HG03095 (cell line): ENCODE data around the gene ARHGEF4.
"Not testable (repeated sequence)": the region's sequence is repeated elsewhere in the genome, so short reads cannot be mapped to it uniquely, and the experiment has no call there.

Source experiments
- ATAC-seq: cut with Tn5 transposase; IDR thresholded peaks from one replicate; pipeline ENCODE4 v1.9.1; 2021; ENCODE audit warnings: moderate library complexity; ENCODE audit not compliant: unreplicated experiment

ARHGEF4 gene

DNA sequence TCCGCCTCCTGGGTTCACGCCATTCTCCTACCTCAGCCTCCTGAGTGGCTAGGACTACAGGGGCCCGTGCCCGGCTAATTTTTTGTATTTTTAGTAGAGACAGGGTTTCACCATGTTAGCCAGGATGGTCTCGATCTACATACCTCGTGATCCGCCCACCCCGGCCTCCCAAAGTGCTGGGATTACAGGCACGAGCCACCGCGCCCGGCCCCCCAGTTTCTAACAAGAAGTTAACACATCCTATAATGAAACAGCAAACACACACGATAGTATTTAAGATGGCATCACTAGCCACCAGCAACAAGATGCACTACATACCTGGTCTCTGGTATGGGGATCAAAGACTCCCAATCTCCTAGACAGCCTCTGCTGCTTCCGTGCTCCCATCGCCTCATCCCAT lies 238.9 kb downstream of the ARHGEF4 start:
- ATAC-seq, result not testable (repeated sequence)

GRCh38 chr2:131076707-131077106 lies 240.0 kb downstream of the ARHGEF4 start:
- ATAC-seq, result no peak

DNA sequence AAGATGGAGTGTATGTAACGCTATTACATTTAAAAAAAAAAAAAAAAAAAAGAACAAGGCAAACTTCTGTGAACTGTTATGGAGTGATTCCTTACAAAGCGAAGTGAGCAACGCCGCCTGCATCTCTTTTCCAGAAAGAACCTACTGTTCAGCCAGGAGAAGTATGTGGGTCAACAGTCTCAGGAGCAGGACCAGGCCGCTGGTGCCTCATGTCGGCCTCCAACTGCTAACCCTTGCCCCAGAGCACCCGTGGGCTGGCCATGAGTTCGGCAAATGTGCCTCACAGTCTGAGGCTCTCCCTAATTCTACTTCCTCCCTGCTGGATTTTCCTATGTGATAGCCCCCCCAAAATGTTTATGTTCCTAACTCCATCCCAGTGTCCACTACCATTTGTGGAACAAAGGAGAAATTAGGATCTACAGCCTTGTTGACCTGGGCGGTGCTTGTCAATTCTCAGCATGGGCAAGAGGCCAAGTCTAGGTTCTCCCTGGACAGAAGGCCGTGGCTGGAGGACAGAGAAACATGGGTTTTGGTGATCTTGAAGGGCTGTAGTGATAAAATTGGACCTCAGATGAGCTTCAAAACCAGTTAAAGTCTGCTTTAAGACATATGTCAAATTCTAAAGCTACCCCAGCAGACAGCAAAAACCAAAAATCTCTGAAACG lies 240.6 kb downstream of the ARHGEF4 start:
- ATAC-seq, result no peak

DNA sequence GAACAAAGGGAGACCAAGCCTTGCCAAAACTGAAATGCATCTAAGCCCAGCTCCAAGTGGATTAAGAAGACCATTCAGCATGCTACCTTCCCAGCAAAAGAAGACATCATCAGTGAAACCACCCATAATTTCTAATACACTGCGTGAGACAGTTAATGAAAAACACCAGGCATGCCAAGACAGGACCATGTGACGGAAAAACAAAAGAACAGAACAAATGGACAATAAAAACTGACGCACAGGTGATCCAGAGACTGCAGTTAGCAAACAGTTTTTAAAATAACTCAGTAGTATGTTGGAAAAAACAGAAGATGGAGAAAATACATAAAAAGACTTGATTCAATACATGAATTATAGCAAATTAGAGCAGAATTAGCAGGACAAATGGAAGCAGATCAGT lies 241.3 kb downstream of the ARHGEF4 start:
- ATAC-seq, result no peak

DNA sequence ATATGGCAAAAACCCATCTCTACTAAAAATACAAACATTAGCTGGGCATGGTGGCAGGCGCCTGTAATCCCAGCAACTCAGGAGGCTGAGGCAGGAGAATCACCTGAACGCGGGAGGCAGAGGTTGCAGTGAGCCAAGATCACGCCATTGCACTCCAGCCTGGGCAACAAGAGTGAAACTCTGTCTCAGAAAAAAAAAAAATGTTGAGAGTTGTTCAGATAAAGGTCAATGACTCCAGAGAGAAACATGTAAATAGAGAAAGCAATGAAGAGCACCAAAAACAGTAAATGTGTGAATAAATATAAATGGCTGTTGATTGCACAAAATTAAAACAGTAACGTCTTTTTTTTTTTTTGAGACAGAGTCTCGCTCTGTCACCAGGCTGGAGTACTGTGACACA lies 243.2 kb downstream of the ARHGEF4 start:
- ATAC-seq, result not testable (repeated sequence)

DNA sequence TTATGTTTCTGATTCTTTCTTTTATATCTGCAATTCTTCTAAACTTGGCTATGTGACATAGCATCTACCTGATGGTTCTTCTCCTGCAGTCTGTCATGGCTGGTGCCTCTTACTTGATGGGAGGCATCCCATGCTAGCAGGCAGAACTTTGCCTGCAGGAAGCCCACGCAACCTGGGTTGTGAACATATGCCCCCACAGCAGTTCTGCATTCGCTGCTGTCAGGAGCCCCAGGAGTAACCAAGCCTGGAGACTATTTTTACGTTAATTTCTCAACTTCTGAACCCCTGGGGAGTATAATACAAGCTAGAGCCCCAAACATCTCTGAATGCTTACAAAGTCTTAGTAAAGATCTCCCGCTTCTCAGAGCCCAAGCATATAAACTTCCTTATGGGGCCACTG lies 244.5 kb downstream of the ARHGEF4 start:
- no peak for ATAC-seq

- no peak for ATAC-seq
These were observed 248.9 kb downstream of the ARHGEF4 start for GRCh38 chr2:131085646-131086045.

DNA sequence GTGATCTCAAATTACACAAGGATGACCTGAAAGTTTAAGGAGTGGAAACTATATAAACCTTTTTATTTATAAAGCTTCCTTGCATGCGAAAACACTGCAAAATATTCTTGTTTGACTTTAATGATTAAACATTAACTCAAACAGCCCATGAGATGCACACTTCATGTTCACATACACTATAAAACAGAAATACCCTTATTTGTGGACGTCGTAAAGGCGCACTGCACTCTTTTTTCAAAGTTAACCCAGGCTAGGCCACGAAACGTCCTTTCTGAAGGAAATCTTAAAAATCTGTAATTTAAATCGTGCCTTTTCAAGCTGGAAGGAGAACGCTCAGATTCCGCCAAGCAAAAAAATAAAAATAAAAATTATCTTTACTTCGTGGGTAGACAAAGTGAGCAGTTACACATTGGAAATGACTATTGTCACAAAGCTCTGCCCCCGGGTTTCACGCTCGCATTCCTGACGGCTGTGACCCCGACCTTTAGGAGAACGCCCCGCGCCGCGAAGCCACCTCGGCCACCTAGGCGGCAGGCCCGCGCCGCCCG lies 255.8 kb downstream of the ARHGEF4 start:
- ATAC-seq, result no peak

DNA sequence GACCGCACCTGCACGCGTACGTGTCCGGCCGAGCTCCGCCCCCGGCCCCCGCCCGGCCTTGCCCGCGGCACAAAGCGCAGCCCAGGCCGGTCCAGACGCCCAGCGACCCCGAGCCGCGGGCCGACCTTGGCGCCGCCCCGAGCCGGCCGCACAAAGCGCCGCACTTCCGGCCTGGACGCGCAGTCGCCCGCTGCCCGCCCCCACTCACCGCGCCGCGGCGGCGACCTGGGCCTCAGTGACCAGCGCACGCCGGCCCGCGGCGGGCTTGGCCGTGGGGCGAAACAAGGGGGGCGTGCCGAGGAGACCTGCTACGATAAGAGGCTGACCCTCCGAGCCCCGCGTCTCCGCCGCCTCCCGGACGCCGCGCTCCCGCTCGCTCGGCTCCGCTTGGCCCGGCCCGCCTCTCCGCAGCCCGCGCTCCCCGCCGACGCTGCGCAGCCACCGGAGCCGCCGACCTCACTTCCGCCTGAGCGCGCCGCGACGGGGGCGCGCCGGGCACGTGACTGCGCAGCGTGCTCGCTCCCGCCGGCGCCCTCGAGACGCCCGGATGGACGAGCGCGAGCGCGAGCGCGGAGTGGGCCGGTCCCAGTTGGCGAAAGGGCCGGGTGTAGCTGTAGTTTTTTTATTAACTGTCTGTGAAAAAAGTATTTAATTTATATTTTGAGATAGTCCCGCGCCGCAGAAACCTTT lies 256.4 kb downstream of the ARHGEF4 start, which contains the start of gene FAM168B:
TSS of gene FAM168B (minus strand) at position 455 of the 690 bp plus-strand sequence. CDS start 10,814 bp downstream, outside the sequence.
- peak; percentile 80 for ATAC-seq

- peak; percentile 68 for ATAC-seq
These were observed 257.2 kb downstream of the ARHGEF4 start for GRCh38 chr2:131093696-131094462.

- no peak for ATAC-seq
These were observed 258.0 kb downstream of the ARHGEF4 start for GRCh38 chr2:131094463-131095281.
